ENCODE results near the gene HDAC4.

The HDAC4 gene

DNA sequence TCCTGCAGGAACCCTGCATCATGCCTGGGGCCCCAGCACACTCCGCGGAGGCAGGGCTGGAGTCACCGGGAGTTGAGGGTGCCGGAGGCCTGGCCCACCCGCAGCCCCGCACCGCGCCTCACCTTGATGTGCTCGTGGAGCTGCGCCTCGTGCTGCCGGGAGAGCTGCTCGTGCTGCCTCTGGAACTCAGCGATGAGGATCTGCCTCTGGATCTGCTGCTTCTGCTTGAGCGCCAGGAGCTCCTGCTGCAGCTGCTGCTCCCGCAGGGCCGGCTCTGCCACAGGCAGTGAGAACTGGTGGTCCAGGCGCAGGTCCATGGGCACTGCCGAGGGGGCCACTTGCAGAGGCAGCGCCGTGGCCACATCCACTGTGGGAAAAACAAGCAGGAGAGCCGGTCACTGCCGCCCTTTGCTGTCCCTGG lies 211.1 kb downstream of the HDAC4 start:
- Mint-ChIP-seq H3K27me3 (ENCODE audit: low read depth) (no peaks in the 10 kb centered on the region), H3K4me1 (ENCODE audit: low read depth) (peaks cover 4% of the 10 kb centered on the region), H3K36me3 (ENCODE audit: low read depth) (peaks cover 35% of the 10 kb centered on the region), H3K4me3 (no peak overlapping the region), H3K9me3 (no peaks in the 10 kb centered on the region), H3K27ac (no peak overlapping the region)
- no peak for DNase-seq (ENCODE audit: low spot score)

DNA sequence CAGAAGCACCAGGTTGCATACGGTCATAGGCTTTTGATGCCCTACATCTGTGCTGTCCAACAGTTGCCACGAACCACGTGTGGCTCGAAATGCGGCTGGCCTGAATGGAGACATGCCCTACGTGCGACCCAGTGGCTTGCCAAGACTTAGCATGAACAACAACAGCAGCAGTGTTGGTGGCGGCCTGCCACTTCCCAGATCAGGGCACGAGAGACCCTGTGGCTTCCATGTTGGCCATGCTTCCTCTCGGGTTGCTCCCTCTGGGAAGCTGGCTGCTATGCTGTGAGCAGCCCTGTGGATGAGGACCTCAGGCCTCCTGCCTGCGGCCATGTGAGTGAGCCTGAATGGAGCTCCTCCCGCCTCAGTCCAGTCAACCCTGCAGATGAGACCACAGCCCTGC lies 212.3 kb downstream of the HDAC4 start:
- Mint-ChIP-seq H3K9me3 (no peaks in the 10 kb centered on the region), H3K27me3 (ENCODE audit: low read depth) (no peaks in the 10 kb centered on the region), H3K27ac (no peak overlapping the region), H3K36me3 (ENCODE audit: low read depth) (peaks cover 35% of the 10 kb centered on the region), H3K4me3 (no peak overlapping the region), H3K4me1 (ENCODE audit: low read depth) (peaks cover 4% of the 10 kb centered on the region)
- no peak for DNase-seq (ENCODE audit: low spot score)

DNA sequence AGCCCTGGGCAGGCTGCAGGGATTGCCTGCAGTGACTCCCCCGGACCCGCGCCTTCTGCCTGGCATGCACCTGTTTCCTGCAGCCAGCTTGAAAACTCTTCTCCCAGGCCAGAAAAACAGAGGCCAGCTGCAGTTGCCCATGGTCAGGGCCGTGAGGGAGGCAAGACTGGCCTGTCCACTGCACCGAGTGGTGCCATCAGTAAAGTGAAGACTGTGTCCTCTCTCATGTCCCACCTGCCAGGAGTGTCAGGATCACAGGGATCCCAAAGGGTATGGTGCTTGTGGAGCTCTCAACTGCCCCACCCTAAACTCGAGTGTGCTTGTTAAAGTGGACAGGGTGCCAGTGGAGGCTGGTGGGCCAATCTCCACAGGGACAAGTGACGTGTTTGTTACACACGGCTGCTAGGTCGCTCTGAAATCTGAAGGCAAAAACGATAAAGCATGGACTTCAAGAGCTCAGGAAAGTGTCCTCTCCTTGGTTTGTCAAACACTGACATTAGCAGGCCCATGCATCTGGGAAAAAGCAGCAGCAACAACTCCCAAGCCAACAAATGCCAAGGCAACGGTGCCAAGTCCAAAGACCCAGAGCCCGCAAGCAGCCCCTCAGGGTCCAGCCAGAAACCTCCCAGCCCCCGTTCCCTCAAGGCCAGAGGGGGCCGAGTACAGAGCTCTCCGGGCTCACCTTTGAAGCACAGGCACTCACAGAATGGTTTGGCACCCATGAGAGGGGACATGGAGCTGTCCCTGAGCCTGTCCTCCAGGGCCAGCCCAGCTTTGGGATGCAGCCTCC lies 213.2 kb downstream of the HDAC4 start:
- Mint-ChIP-seq H3K4me1 (ENCODE audit: low read depth) (peaks cover 4% of the 10 kb centered on the region), H3K27me3 (ENCODE audit: low read depth) (no peaks in the 10 kb centered on the region), H3K36me3 (ENCODE audit: low read depth) (peaks cover 39% of the 10 kb centered on the region), H3K4me3 (no peak overlapping the region), H3K27ac (no peak overlapping the region), H3K9me3 (no peaks in the 10 kb centered on the region)
- no peak for DNase-seq (ENCODE audit: low spot score)

DNA sequence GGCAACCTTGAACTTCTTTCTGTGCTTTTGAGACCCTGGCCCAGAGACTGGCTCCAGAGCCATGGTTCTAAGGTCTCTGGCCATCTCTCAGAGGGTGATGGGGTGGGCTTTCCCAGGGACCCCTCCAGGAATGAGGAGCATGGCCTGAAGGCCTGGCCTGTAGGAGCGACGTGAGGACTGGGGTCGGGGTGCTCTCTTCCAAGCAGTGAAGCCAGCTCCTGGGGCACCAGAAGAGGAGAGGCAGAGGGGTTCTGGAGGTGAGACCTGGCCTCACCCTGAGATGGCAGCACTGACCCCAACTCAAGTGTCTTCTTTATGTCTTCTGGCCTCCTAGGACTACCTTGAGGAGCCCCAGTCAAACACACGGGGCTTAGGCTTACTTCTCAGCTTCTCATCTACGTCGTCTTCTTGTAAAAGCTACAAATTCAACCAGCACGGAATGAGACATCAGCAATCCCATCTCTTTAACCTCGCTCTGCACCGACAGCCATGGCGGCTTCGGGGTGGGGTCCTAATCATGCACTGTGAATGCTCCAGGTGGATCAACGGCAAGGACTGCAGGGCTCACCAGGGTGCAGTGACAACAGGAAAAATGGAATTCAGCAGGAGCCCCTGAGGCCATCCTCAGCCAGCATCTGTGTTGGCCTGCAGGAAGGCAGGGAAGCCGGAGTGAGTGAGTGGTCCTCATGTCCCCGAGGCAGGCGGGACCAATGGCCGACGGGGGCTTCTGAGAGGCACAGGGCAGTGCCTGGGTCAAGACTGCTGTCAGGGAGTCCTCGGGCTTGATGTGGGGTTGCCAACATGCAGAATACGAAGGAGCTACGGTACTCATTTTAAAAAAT lies 214.1 kb downstream of the HDAC4 start:
- H3K27me3 Mint-ChIP-seq (ENCODE audit: low read depth) = no peaks in the 10 kb centered on the region
- H3K4me3 Mint-ChIP-seq = no peak overlapping the region
- no peak overlapping the region for H3K27ac Mint-ChIP-seq
- H3K4me1 Mint-ChIP-seq (ENCODE audit: low read depth) = peaks cover 4% of the 10 kb centered on the region
- no peaks in the 10 kb centered on the region for H3K9me3 Mint-ChIP-seq
- H3K36me3 Mint-ChIP-seq (ENCODE audit: low read depth) = peaks cover 39% of the 10 kb centered on the region
- DNase-seq (ENCODE audit: low spot score) = no peak

DNA sequence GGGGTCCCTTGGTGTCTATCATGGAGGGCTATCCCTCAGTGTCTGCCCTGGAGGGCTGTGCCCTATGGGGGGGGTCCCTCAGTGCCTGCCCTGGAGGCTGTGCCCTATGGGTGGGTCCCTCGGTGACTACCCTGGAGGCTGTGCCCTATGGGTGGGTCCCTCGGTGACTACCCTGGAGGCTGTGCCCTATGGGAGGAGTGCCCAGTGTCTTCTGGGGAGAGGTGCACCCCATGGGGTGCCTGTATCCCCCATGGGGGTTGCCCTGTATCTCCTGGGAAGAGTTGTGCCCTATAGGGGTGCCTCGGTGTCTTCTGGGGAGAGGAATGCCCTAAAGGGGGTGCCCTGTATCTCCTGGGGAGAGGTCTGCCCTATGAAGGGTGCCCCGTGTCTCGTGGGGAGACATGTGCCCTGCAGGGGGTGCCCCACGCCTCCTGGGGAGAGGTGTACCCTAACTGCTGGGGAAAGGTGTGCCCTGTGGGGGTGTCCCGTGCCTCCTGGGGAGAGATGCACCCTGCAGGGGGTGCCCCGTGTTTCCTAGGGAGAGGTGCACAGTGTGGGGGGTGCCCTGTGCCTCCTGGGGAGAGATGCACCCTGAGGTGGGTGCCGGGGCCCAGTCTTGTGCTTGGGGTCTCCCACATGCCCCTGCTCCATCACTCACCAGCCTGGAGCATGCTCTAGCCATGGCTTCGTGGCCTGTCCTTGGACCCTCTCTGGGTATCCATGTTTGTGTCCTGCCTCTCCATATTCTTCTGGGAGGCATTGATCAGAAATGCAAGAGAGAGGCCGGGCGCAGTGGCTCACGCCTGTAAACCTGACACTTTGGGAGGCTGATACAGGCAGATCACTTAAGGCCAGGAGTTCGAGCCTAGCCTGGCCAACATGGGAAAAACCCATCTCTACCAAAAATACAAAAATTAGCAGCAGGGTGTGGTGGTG lies 215.6 kb downstream of the HDAC4 start:
- DNase-seq (ENCODE audit: low spot score) = no peak
- no peak overlapping the region for H3K27ac Mint-ChIP-seq
- no peaks in the 10 kb centered on the region for H3K4me1 Mint-ChIP-seq (ENCODE audit: low read depth)
- H3K36me3 Mint-ChIP-seq (ENCODE audit: low read depth) = peaks cover 35% of the 10 kb centered on the region
- H3K4me3 Mint-ChIP-seq = no peak overlapping the region
- no peaks in the 10 kb centered on the region for H3K27me3 Mint-ChIP-seq (ENCODE audit: low read depth)
- no peaks in the 10 kb centered on the region for H3K9me3 Mint-ChIP-seq

DNA sequence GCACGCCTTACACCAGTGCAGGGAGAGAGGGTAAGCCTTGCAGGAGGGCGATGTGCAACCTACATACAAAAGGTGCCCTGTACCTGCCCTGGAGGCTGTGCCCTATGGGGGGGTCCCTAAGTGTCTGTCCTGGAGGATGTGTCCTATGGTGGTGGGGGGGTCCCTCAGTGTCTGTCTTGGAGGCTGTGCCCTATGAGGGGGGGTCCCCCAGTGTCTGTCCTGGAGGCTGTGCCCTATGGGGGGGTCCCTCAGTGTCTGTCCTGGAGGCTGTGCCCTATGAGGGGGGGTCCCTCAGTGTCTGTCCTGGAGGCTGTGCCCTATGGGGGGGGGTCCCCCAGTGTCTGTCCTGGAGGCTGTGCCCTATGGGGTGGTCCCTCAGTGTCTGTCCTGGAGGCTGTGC lies 216.6 kb downstream of the HDAC4 start:
- no peak for DNase-seq (ENCODE audit: low spot score)
- H3K27ac Mint-ChIP-seq = no peak overlapping the region
- H3K9me3 Mint-ChIP-seq = no peaks in the 10 kb centered on the region
- peaks cover 31% of the 10 kb centered on the region for H3K36me3 Mint-ChIP-seq (ENCODE audit: low read depth)
- H3K4me3 Mint-ChIP-seq = no peak overlapping the region
- H3K27me3 Mint-ChIP-seq (ENCODE audit: low read depth) = no peaks in the 10 kb centered on the region
- no peaks in the 10 kb centered on the region for H3K4me1 Mint-ChIP-seq (ENCODE audit: low read depth)

DNA sequence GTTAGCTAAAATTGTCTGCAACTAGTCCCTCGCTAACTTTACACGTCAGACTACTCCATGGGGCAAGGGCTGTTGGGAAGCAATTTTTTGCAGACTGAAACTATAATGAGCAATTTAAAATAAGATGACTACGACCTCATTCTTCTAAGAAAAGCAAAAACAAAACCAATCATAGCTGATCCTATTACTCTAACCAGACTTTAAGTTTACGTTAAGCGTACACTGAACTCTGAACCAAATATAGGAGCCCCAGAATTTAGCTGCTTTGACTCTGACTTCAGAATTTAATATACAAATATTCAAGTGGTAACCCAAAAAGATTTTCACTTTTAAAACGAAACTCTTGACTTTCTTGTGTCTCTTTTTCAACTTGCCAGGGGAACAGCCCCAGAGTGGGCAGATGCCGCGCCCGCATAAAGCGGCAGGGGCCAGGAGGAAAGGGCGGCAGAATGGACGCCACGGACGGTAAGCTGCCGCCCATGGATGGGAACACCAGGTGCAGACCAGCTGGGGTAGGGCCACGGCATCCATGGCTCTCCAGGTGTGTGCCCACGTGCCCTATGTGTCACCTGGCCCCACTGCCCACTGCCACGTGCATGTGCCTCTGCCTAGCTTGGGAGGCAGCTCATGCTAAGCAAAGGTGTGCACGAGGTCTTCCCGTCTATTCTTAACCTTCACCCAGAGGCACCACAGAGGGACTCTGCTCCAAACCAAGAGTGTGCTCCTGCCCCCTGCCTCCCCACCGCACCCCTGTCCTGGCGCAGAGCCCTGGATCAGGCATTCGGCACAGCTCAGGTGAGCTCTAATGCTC lies 217.6 kb downstream of the HDAC4 start:
- DNase-seq (ENCODE audit: low spot score) = no peak
- Mint-ChIP-seq H3K4me1 (ENCODE audit: low read depth) (no peaks in the 10 kb centered on the region), H3K36me3 (ENCODE audit: low read depth) (peaks cover 32% of the 10 kb centered on the region), H3K4me3 (no peak overlapping the region), H3K27ac (no peak overlapping the region), H3K9me3 (no peaks in the 10 kb centered on the region), H3K27me3 (ENCODE audit: low read depth) (no peaks in the 10 kb centered on the region)

DNA sequence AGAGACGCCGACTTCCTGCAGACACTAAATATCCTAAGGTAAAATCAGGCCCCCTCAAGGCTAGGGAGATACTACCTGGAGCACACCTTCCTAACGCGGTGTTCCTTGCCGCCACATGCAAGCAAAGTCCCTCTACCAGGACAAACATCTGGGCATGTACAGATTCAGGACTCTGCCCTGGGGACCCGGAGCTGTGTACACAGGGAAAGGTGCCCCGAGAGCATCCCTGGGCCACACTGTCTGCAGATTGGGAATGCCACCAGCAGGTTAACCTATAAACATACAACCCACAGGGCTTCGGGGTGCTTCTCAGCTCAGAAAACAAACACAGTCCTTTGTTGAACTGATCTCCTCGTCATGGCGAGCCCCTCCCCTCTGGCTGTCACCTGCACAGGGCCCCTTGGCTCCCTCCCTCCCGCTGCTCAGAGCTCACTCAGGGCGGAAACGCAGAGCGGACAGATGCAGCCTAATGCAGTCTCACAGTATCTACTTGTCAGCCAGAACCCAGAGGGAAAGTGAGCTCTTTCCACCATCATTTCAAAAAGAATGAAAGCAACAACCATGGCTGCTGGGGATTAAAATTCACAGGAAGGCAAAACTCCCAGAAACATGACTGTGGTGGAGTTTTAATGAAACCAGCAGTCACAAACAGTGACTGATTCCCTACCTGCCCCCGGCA lies 218.8 kb downstream of the HDAC4 start:
- Mint-ChIP-seq H3K4me1 (ENCODE audit: low read depth) (no peaks in the 10 kb centered on the region), H3K9me3 (peaks cover 3% of the 10 kb centered on the region), H3K27ac (no peak overlapping the region), H3K27me3 (ENCODE audit: low read depth) (no peaks in the 10 kb centered on the region), H3K4me3 (no peak overlapping the region), H3K36me3 (ENCODE audit: low read depth) (peaks cover 41% of the 10 kb centered on the region)
- no peak for DNase-seq (ENCODE audit: low spot score)

DNA sequence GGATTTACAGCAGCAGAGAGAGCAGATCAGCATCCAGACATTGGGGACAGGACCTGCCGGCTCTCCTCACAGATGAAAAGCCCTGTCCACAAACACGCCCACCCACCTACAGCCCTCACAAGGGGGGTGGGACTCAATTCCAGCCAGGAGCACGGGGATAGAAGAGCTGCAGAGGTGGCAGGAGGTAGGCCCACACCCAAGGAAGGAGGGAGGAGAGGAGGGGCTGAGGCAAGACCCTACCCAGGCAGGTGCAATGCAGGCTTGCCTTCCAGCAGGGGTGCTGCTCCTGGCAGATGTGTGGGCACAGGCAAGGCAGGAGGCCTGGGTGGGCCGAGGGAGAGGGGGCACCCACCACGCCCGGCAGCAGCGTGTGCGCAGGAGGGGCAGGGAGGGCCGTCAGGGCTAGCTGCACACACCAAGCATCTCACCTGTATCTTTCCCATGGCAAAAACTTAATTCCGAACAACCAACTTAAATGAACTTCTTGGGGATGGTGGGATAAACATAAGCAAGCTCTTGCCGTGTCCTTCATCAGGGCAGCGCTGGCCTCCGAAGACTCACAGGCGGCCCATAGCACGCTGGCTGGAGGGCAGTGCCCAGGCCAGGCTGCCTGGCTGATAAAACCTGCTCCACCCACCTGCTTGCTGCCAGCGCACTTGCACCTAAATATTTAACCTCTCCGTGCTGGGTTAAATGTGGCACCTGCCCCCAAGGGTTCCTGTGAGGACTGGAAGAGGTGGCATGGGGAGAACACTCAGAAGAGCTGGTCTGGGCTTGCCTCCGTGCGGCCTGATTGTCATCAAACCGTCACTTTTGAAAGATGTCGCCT lies 219.5 kb downstream of the HDAC4 start:
- Mint-ChIP-seq H3K4me1 (ENCODE audit: low read depth) (no peaks in the 10 kb centered on the region), H3K27ac (no peak overlapping the region), H3K36me3 (ENCODE audit: low read depth) (peaks cover 46% of the 10 kb centered on the region), H3K27me3 (ENCODE audit: low read depth) (no peaks in the 10 kb centered on the region), H3K4me3 (no peak overlapping the region), H3K9me3 (peaks cover 9% of the 10 kb centered on the region)
- no peak for DNase-seq (ENCODE audit: low spot score)

DNA sequence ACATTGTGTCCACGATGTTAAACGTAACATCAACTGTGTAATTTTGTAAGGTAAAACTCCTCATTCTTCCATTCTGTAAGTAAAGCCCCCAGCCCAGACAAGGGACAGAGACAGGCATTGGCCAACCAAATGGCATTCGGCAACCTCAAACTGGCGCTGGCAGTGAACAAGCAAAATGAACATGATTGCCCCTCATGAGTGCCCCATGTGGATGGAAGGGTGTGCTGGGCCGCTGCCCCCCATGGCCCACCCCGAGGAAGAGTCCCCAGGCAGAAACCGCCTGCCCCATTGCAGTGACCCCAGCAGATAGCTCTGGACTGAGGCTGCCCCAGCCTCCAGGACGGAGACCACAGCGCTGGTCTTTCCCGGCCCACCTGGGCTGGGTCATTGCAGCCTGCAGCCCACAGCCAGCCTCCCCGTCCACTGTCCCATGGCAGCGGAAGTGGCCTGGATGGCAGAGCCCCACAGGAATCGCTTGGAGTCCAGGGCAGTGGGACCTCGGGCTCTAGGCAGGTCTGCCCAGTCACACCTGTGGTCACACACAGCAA lies 220.2 kb downstream of the HDAC4 start:
- peaks cover 48% of the 10 kb centered on the region for H3K36me3 Mint-ChIP-seq (ENCODE audit: low read depth)

DNA sequence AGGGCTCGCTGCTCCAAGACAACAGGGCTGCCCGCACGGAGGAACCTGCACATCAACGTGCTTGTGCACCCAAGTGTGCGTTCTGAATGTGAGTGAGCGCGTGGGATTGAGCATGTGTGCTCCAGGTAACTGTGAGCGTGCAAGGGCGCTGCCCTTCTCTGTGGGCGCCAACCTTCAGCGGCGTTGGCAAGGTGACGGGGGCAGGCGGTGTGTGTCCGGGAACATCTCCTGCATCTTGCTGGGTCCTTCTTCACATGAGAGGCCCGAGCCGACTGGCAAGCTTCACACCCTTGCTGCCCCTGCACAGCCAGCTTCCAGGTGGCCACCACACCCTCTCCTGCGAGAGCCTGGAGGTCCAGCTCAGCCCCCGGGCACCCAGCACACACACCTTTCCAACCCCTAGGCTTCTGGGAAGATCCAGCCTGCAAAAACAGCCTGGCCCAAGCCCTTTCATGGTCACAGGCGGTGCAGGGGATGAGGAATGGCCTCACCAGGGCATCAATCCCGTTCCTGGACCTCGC lies 220.9 kb downstream of the HDAC4 start:
- peaks cover 53% of the 10 kb centered on the region for H3K36me3 Mint-ChIP-seq (ENCODE audit: low read depth)
- DNase-seq (ENCODE audit: low spot score) = no peak
- no peaks in the 10 kb centered on the region for H3K4me1 Mint-ChIP-seq (ENCODE audit: low read depth)
- no peak overlapping the region for H3K27ac Mint-ChIP-seq
- H3K4me3 Mint-ChIP-seq = no peak overlapping the region
- no peaks in the 10 kb centered on the region for H3K27me3 Mint-ChIP-seq (ENCODE audit: low read depth)
- peaks cover 10% of the 10 kb centered on the region for H3K9me3 Mint-ChIP-seq

More for the DNA sequence above, 220.2 kb downstream of the HDAC4 start:
- Mint-ChIP-seq H3K4me1 (ENCODE audit: low read depth) (no peaks in the 10 kb centered on the region), H3K4me3 (no peak overlapping the region), H3K9me3 (peaks cover 9% of the 10 kb centered on the region), H3K27ac (no peak overlapping the region), H3K27me3 (ENCODE audit: low read depth) (no peaks in the 10 kb centered on the region)
- DNase-seq (ENCODE audit: low spot score) = no peak

DNA sequence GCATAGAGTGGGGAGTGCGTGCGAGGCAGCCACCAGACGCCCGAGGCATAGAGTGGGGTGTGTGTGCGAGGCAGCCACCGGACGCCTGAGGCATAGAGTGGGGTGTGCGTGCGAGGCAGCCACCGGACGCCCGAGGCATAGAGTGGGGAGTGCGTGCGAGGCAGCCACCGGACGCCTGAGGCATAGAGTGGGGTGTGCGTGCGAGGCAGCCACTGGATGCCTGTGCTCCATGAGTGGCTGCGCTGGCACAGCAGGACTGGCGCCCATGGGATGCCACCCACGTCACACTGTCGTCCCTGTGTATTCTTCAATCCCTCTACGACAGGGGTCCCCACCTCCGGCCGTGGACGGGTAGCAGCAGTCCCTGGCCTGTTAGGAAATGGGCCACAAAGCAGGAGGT lies 221.9 kb downstream of the HDAC4 start:
- Mint-ChIP-seq H3K4me1 (ENCODE audit: low read depth) (peaks cover under 1% of the 10 kb centered on the region), H3K27ac (no peak overlapping the region), H3K9me3 (peaks cover 19% of the 10 kb centered on the region), H3K4me3 (no peak overlapping the region), H3K27me3 (ENCODE audit: low read depth) (no peaks in the 10 kb centered on the region), H3K36me3 (ENCODE audit: low read depth) (peaks cover 63% of the 10 kb centered on the region)
- DNase-seq (ENCODE audit: low spot score) = no peak
